GM18867 (cell line): ENCODE results near the gene PBRM1.
"Not testable (repeated sequence)": the region's sequence is repeated elsewhere in the genome, so short reads cannot be mapped to it uniquely, and the experiment has no call there.

Experiments
- ATAC-seq: cut with Tn5 transposase; IDR thresholded peaks from one replicate; pipeline ENCODE4 v1.9.1; 2021; ENCODE audit warnings: mild to moderate bottlenecking, moderate library complexity; ENCODE audit not compliant: unreplicated experiment

Gene PBRM1

DNA sequence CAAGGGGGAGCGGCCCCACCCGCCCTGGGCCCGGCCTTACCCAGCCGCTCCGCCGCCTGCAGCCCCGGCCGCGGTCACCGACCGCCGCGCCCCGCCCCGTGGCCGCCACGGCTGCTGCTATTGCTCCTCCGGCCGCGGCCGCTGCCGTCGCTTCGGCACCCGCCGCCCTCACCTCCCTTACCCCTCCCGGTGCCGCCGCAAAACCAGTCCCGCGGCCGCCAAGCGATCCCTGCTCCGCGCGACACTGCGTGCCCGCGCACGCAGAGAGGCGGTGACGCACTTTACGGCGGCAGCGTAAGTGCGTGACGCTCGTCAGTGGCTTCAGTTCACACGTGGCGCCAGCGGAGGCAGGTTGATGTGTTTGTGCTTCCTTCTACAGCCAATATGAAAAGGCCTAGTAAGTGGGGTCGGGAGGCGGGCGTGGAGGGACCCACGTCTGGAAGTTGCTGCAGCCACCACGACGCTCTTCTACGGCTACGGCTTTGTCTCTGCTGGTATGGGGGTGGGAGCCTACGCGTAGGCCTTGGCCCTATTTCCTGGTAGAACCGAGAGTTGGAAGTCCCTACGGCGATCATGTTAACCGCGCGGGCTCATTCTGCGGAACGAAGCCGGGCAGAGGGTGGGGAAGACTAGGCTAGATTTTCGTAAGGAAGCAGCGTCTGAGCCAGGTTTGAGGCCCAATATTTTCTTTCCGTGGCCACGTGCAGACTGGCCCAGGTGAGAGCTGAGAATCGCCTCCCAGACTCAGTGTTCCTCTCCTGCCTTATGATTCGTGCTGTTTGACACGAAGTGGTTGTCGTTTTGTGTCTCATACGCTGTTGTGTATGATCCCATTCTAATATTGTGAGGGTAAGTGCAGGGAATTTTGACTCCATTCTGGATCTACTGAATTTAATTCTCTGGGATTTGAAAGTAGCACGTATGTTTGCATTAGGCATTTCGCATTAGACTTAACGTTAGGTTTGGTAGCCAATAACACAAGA is at the start of gene PBRM1, which contains the start of gene GNL3:
TSS of gene PBRM1 (minus strand) at position 205 of the 983 bp plus-strand sequence.
TSS of gene GNL3 (plus strand) at position 324 of the 983 bp plus-strand sequence. CDS start at position 385, 61 bp downstream.
- peak; percentile 65 for ATAC-seq

GRCh38 chr3:52733256-52733891 is 47.7 kb upstream of the PBRM1 start:
- no peak for ATAC-seq

- no peak for ATAC-seq
These were observed 45.9 kb upstream of the PBRM1 start for GRCh38 chr3:52731590-52731989.

DNA sequence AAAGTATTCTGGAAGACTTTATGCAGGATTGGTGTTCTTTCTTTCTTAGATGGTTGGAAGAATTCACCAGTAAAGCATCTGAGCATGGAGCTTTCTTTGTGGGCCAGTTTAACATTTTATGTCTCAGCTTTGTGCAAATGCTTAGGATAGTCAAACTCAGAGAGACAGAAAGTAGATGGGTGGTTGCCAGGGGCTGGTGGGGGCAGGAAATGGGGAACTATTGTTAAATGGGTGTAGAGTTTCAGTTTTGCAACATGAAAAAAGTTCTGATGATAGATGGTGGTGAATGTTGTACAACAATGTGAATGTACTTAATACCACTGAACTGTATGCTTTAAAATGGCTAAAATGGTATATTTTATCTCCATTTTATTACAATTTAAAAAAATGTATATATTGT is 45.0 kb upstream of the PBRM1 start:
- no peak for ATAC-seq

- ATAC-seq = not testable (repeated sequence)
These were observed 43.0 kb upstream of the PBRM1 start for GRCh38 chr3:52728753-52729152.

- no peak for ATAC-seq
These were observed 38.8 kb upstream of the PBRM1 start for GRCh38 chr3:52724511-52724910.

GRCh38 chr3:52723935-52724334 is 38.2 kb upstream of the PBRM1 start:
- ATAC-seq = no peak

DNA sequence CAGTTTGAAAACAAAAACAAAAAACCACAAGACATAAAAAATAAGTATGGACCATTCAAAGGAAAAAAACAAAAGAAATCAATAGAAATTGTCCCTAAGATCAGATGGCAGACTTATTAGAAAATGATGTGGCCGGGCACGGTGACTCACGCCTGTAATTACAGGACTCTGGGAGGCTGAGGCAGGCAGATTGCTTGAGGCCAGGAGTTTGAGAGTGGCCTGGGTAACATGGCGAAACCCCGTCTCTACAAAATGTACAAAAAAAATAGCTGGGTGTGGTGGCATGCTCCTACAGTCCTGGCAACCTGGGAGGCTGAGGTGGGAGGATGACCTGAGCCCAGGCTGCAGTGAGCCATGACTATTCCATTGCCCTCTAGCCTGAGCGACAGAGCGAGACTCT is 36.8 kb upstream of the PBRM1 start:
- ATAC-seq = no peak

DNA sequence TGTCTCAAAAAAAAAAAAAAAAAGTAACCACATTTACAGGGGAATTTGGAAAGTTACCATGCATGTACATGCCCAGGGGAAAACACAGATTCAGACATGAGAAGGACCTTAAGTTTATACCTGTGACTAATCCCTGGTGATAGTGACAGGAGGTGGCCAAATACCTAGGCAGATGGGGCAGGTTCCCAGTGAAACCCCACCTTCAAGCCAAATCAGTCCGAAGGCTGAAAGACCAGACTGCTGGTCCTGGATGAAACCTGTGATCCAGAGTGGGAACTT is 36.0 kb upstream of the PBRM1 start:
- no peak for ATAC-seq

- ATAC-seq = no peak
These were observed 35.5 kb upstream of the PBRM1 start for GRCh38 chr3:52721002-52721729.

GRCh38 chr3:52719618-52720017 is 33.9 kb upstream of the PBRM1 start:
- ATAC-seq = no peak

- no peak for ATAC-seq
These were observed 30.1 kb upstream of the PBRM1 start for GRCh38 chr3:52715714-52716305.

- ATAC-seq = no peak
These were observed 28.9 kb upstream of the PBRM1 start for GRCh38 chr3:52714335-52715302.

- ATAC-seq = no peak
These were observed 26.8 kb upstream of the PBRM1 start for GRCh38 chr3:52712291-52713212.

DNA sequence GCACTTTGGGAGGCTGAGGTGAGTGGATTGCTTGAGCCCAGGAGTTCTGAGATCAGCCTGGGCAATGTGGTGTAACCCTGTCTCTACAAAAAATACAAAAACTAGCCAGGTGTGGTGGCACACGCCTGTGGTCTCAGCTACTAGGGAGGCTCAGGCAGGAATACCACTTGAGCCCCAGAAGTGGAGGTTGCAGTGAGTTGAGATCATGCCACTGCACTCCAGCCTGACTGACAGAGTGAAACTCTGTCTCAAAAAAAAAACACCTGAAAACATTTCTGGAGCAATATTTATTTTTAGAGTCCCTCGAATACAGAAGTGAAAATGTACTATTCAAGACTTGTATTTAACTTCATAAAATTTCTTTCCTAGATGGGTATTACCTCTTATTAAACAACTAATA is 24.8 kb upstream of the PBRM1 start:
- no peak for ATAC-seq

DNA sequence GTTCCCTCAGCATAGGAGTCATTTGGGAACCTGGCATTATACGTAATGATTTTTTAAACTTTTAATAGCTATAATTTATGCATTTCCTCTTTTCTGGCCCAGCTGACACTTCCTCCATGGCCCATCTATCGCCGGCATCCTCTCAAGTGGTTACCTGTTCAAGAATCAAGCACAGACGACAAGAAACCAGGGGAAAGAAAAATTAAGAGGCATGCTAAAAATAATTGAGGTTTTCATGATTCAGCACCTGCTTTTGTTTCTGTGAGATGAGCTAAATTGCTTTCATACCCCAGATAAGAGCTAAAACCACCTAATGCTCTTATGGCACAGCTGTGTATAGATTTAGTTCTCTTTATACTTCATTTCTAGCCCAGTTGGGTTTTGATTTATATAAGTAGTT is 21.9 kb upstream of the PBRM1 start:
- no peak for ATAC-seq

GRCh38 chr3:52705688-52706686 is 20.3 kb upstream of the PBRM1 start, which contains the start of the genes GLT8D1 and SPCS1:
Gene GLT8D1, minus strand, starts transcription at chr3:52705791. Its CDS starts 5,331 bp downstream, at chr3:52700460.
Gene SPCS1, plus strand, starts transcription at chr3:52706106. Its CDS starts 141 bp downstream, at chr3:52706247.
- peak; percentile 77 for ATAC-seq

DNA sequence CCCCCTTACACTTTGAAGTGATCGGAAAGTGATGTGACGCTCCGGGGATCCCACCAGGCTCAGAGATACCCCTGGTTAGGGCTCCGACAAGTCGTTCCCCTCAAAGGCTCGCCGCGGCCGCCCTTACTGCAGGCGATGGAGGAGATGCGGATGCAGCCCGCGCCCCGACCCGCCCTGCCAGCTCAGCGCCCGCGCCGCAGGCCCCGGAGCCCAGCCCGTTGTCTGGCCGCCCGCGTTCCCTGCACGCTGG is 19.6 kb upstream of the PBRM1 start:
- no peak for ATAC-seq
